ENCODE data around the gene ATRIP. TPM values are rescaled to one million over a fixed set of nuclear protein-coding genes. Genes with fewer than 3 reads are reported as not detected.

Gene ATRIP
- total and polyA plus RNA-seq, 4 donors: 1.7 to 4.6 (median 2.9) TPM

DNA sequence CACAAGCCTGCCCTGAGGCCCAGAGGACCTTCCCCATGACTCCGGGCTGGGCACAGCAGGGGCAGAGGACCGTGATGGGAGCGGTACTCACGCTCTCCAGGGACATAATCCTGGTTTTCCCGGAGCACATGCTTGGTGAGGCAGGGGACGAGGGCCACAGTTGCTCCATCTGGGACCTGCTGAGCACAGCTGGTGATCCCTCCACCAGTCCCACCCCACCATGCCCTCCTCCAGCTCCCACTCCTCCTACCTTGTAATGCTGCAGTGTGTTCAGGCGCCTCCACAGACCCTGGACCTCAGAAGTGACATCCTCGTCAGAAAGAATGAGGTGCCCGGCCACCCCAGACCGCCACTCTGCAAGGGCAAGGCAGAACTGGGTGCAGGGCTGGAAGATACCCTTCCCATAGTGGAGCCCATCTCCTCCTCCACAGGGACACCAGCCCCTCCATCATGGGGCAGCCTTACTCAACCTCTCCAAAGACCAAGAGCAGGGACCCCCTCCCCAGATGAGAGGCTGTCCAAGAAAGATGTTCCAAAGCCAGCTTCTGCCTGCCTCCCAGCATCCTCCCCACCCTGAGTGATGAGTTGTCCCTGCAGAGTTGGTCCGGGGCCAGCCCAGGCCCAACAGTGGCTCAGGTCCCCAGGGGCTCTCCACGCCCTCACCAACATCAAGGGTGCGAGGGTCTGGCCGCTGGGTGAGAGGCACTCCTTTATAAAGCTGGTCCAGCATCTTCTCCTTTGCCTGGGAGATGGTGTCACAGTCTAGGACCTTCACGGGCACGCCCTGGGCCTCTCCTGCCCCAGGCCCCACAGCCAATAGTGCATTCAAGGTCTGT, 36.1 kb upstream of the ATRIP start:
- Histone ChIP-seq H3K9ac (ENCODE audit: low read depth in 1 of 2, low read length in 2 of 2) (no peak overlapping the region), H3K36me3 (ENCODE audit: control insufficient read depth in 4 of 4, insufficient read depth in 3 of 4, low read depth in 1 of 4, low read length in 3 of 4) (peaks cover 33 to 98% (median 54%) of the 10 kb centered on the region in 4 donors), H3K4me1 (ENCODE audit: control insufficient read depth in 4 of 4, insufficient read depth in 4 of 4, low read length in 3 of 4) (no peaks in the 10 kb centered on the region), H3K27me3 (ENCODE audit: control insufficient read depth in 4 of 4, insufficient read depth in 4 of 4, low read length in 3 of 4) (no peaks in the 10 kb centered on the region), H3K27ac (ENCODE audit: low read depth in 1 of 2, low read length in 2 of 2) (no peak overlapping the region), H3K9me3 (ENCODE audit: control insufficient read depth in 4 of 4, low read length in 3 of 4) (no peaks in the 10 kb centered on the region), H3K4me3 (ENCODE audit: low read depth in 1 of 3, low read length in 3 of 3) (no peak overlapping the region)
- WGBS: 96% methylated on average over 16 of the region's 16 CpGs
- DNase-seq (ENCODE audit: low spot score): no peak
- TF ChIP-seq HNF4A (conservative IDR thresholded peaks at IDR 0.05) (no peak), HNF4G (IDR thresholded peaks at IDR 0.05) (no peak), SP1 (IDR thresholded peaks at IDR 0.05) (no peak), FOXA1 (IDR thresholded peaks at IDR 0.05) (no peak), RAD21 (IDR thresholded peaks at IDR 0.05) (no peak), EGR1 (IDR thresholded peaks at IDR 0.05; ENCODE audit: low read depth in 2 of 2) (no peak)
- TF ChIP-seq, protein P1, sequence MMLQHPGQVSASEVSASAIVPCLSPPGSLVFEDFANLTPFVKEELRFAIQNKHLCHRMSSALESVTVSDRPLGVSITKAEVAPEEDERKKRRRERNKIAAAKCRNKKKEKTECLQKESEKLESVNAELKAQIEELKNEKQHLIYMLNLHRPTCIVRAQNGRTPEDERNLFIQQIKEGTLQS (IDR thresholded peaks at IDR 0.05): no peak
- TF ChIP-seq, protein P2, sequence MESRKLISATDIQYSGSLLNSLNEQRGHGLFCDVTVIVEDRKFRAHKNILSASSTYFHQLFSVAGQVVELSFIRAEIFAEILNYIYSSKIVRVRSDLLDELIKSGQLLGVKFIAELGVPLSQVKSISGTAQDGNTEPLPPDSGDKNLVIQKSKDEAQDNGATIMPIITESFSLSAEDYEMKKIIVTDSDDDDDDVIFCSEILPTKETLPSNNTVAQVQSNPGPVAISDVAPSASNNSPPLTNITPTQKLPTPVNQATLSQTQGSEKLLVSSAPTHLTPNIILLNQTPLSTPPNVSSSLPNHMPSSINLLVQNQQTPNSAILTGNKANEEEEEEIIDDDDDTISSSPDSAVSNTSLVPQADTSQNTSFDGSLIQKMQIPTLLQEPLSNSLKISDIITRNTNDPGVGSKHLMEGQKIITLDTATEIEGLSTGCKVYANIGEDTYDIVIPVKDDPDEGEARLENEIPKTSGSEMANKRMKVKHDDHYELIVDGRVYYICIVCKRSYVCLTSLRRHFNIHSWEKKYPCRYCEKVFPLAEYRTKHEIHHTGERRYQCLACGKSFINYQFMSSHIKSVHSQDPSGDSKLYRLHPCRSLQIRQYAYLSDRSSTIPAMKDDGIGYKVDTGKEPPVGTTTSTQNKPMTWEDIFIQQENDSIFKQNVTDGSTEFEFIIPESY (IDR thresholded peaks at IDR 0.05): no peak
- TF ChIP-seq, protein P3, sequence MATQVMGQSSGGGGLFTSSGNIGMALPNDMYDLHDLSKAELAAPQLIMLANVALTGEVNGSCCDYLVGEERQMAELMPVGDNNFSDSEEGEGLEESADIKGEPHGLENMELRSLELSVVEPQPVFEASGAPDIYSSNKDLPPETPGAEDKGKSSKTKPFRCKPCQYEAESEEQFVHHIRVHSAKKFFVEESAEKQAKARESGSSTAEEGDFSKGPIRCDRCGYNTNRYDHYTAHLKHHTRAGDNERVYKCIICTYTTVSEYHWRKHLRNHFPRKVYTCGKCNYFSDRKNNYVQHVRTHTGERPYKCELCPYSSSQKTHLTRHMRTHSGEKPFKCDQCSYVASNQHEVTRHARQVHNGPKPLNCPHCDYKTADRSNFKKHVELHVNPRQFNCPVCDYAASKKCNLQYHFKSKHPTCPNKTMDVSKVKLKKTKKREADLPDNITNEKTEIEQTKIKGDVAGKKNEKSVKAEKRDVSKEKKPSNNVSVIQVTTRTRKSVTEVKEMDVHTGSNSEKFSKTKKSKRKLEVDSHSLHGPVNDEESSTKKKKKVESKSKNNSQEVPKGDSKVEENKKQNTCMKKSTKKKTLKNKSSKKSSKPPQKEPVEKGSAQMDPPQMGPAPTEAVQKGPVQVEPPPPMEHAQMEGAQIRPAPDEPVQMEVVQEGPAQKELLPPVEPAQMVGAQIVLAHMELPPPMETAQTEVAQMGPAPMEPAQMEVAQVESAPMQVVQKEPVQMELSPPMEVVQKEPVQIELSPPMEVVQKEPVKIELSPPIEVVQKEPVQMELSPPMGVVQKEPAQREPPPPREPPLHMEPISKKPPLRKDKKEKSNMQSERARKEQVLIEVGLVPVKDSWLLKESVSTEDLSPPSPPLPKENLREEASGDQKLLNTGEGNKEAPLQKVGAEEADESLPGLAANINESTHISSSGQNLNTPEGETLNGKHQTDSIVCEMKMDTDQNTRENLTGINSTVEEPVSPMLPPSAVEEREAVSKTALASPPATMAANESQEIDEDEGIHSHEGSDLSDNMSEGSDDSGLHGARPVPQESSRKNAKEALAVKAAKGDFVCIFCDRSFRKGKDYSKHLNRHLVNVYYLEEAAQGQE (IDR thresholded peaks at IDR 0.05): no peak

DNA sequence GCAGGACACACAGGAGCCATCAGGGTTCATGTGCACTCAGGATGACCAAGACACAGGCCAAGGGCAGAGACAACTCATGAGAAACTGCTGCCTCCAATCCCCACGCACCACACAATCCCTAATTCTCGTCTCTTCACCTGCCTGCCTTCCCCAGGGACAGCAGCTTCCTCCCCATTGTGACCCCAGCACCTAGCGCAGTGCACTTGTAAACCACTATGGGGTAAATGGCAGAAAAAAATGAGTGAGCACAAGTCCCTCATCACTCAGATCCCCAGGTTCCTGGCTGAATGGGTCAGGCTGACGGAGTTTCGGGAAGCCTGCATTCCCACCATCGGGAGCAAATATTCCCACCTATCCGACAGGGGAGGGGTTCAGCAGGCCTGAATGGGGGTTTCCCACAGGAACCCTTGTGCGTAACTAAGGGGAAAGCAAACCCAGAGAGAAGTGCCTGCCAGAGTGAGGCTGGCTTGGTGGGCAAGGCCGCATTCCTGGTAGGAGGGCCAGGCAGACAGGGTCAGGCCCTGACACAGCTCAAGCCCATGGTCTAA, 35.4 kb upstream of the ATRIP start:
- Histone ChIP-seq H3K27ac (ENCODE audit: low read depth in 1 of 2, low read length in 2 of 2) (no peak overlapping the region), H3K27me3 (ENCODE audit: control insufficient read depth in 4 of 4, insufficient read depth in 4 of 4, low read length in 3 of 4) (no peaks in the 10 kb centered on the region), H3K4me1 (ENCODE audit: control insufficient read depth in 4 of 4, insufficient read depth in 4 of 4, low read length in 3 of 4) (no peaks in the 10 kb centered on the region), H3K9ac (ENCODE audit: low read depth in 1 of 2, low read length in 2 of 2) (no peak overlapping the region), H3K36me3 (ENCODE audit: control insufficient read depth in 4 of 4, insufficient read depth in 3 of 4, low read depth in 1 of 4, low read length in 3 of 4) (peaks cover 36 to 98% (median 56%) of the 10 kb centered on the region in 4 donors), H3K9me3 (ENCODE audit: control insufficient read depth in 4 of 4, low read length in 3 of 4) (no peaks in the 10 kb centered on the region), H3K4me3 (ENCODE audit: low read depth in 1 of 3, low read length in 3 of 3) (no peak overlapping the region)
- no peak for DNase-seq (ENCODE audit: low spot score)
- WGBS: 96% methylated on average over 9 of the region's 9 CpGs
- TF ChIP-seq, protein P3 (IDR thresholded peaks at IDR 0.05): no peak
- TF ChIP-seq, protein P4, sequence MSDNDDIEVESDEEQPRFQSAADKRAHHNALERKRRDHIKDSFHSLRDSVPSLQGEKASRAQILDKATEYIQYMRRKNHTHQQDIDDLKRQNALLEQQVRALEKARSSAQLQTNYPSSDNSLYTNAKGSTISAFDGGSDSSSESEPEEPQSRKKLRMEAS (IDR thresholded peaks at IDR 0.05): no peak
- TF ChIP-seq RXRA (IDR thresholded peaks at IDR 0.05): no peak
- TF ChIP-seq, protein P2 (IDR thresholded peaks at IDR 0.05): no peak
- TF ChIP-seq YY1 (IDR thresholded peaks at IDR 0.05): no peak
- TF ChIP-seq FOXA2 (IDR thresholded peaks at IDR 0.05): no peak
- no peak for TF ChIP-seq GABPA (IDR thresholded peaks at IDR 0.05 in 1 of 2, conservative IDR thresholded peaks at IDR 0.05 in 1 of 2)
- TF ChIP-seq, protein P1 (IDR thresholded peaks at IDR 0.05): no peak
- no peak for TF ChIP-seq NR2F2 (IDR thresholded peaks at IDR 0.05)
- TF ChIP-seq, protein P5, sequence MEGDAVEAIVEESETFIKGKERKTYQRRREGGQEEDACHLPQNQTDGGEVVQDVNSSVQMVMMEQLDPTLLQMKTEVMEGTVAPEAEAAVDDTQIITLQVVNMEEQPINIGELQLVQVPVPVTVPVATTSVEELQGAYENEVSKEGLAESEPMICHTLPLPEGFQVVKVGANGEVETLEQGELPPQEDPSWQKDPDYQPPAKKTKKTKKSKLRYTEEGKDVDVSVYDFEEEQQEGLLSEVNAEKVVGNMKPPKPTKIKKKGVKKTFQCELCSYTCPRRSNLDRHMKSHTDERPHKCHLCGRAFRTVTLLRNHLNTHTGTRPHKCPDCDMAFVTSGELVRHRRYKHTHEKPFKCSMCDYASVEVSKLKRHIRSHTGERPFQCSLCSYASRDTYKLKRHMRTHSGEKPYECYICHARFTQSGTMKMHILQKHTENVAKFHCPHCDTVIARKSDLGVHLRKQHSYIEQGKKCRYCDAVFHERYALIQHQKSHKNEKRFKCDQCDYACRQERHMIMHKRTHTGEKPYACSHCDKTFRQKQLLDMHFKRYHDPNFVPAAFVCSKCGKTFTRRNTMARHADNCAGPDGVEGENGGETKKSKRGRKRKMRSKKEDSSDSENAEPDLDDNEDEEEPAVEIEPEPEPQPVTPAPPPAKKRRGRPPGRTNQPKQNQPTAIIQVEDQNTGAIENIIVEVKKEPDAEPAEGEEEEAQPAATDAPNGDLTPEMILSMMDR (IDR thresholded peaks at IDR 0.05; ENCODE audit: low read depth, low read length, missing input control): no peak
- TF ChIP-seq HNF4A (conservative IDR thresholded peaks at IDR 0.05): no peak

Measured in liver (tissue), 9 donors.